Ureter (tissue), 1 donor: Measurements from ENCODE around the gene BMP5. TPM values are rescaled to one million over a fixed set of nuclear protein-coding genes. Genes with fewer than 3 reads are reported as not detected.
"Not testable (repeated sequence)": the region's sequence is repeated elsewhere in the genome, so short reads cannot be mapped to it uniquely, and the experiment has no call there.

Experiments
- DNase-seq: peaks from one replicate; pipeline ENCODE4 v3.0.0-alpha.2; 2020; ENCODE audit warnings: low spot score
- total RNA-seq: library from RNA; stranded (reverse); gene quantifications from one replicate; pipeline ENCODE4 v1.2.4, GENCODE V29; 2023
- donor health status: DM: yes; HTN: yes; CAD: no.

The BMP5 gene
- total RNA-seq = 1.7 TPM

DNA sequence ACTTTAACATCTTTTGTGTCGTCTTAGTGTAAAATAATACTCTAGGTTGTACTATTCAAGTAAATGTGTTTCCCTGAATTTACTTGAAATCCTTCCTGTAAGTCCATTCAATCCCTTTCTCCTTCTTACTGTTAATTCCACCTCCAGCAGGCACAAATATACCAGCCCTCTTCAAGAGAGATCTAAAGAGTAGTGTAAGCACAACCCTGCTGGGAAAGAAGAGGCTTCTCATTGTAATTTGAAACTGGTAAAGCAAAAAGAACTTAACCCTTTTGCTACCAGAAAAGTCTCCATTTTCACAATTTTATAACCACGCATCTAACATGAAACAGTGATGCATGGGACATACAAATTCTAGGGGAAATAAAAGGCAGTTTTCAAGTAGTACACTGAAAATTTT lies at the start of gene BMP5:
Gene BMP5 (minus strand): TSS at position 191 of the 400 bp plus-strand sequence. CDS start 725 bp downstream, outside the sequence.
- DNase-seq = no peak

DNA sequence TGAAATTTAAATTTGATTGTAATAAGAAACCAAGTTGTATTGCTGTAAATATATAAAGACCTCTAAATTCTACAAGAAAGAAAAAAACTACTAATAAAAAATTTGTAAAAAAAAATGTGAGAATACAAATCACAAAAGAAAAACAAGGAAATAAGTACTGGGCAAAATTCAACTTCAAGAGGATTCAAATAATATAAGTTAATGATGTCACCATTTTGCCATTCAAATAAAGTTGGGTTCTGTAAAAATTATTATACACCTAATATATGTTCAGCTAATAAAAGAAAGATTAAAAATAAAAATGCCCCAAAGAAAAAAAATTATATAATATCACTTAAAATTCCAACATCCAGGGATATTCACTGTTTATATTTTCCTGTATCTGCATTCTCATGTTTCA lies 47.0 kb upstream of the BMP5 start:
- no peak for DNase-seq

DNA sequence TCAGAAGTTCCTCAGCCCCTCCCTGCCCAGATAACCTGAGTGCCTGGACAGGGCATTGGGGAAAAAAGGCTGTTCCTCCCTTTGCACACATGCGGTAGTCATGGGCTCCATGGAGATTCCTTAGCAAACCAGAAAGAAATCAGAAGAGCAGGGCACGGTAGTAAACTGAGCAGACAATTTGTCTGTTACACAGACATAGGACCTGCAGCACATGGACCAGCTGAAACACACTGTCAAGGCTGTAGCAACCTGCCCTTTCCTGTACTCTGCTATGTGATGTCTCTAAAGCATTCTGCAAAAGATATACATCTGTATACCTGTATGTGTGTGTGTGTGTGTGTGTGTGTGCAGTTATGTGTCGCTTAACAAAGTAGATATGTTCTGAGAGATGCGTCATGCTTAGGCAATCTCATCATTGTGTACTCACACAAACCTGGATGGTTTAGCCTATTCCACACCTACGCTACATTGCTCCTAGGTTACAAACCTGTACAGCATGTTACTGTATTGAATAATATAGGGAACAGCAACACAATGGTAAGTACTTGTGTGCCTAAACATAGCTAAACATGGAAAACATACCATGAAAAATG lies 44.4 kb upstream of the BMP5 start:
- DNase-seq = no peak

DNA sequence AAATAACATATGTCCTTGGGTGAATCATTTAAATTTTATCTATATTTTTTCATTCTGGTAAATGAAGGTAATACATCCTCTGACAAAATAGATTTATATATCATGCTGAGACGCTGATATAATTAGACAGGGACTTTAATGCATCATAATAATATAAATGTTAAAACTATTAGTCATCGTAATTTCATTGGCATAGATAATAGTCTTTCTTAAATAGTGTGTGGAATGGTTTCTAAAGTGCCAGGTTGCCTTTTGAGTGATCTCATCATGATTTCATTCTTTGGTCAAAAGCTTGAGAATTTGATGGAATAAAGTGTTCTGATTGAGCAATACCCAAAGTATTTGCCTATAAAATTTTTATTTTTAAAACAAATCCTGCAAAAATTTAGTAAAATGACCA lies 43.2 kb upstream of the BMP5 start:
- no peak for DNase-seq

DNA sequence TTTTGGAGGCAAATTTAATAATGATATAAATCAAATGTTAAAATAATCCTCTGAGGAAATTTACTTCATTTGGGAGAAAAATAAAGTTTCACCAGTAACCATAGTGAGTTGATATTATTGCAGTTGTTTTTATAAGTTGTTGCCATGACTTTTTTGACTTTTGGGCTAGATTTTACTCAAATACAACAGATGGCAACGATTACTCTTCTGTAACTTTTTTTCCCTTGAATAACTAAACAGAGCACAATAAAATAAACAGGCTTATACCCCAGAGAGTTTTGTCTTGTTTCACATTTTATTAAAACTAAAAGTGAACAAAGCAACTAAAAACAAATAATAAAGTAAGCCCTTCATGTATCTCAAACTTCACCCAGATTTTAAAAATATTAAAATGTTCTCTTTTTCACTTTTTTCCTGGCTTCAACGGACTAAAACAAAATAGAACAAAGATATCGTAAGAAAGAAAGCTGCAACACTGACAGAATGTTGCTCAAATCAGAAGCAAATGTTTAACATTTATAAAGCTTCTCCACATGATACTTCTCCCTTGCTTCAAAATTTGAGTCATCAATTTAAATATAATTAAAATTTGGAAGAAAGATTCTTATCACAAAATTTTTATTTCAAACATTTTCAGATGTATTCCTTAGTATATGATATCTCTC lies 42.5 kb upstream of the BMP5 start:
- no peak for DNase-seq

DNA sequence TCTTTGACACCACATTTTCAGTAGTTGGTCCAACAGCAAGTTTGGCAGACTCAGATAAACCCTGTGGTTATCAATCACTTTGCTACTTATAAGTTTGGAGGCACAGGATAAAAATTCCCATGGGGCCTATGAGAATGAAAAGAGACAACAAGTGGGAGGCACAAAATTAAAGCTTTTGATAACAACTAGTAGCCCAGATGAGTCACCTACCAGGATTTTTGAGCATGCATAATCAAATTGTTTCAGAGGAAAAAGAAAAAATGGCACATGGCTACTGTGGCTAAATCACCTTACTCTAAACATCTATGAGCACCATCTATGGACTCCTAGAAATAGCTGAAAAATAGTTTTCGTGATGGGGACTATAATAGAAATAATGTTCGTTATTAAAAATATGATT lies 40.8 kb upstream of the BMP5 start:
- DNase-seq = no peak

DNA sequence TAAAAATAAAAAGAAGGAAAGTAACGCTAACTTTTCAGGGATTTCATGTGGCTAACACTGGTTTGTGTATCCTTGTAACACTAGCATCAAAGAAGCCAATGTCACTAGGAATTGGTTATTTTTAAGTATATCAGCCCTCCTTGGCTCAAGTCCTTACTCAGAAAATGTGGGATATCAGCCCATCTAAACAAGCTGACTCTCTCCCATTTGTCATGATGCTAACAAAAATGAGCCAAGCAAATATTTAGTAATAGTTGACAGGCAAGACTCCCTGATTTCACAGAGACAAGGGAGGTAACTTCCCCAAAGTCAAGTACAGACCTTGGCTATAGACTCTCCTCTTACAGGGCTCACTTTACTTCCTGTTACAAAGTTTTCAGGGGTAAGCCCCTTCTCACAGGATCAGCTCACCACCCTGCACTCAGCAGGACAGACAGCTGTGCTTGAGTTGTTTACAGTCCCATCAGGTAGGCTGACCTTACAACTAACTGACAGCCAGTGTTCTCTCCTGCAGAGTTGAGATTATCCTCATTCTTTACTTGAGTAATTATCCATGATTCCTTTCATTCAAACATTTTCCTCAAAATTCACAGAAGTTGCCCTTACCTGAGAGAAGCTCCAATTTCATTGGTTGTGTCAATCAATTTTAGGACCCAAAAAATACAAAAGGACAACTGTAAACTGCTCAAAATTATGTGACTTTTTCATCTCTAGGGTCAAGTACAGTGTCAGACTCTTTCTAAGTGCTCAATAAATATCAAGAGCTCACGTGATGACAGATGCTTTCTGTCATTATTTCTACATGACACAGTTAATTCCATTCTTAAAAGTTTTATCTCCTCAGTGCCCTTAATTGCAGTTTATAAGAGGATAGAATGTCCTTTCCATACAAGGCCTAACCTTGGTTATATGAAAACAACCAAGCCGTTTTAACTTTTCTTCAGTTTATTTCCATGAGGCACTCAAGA lies 38.1 kb upstream of the BMP5 start:
- DNase-seq = no peak

DNA sequence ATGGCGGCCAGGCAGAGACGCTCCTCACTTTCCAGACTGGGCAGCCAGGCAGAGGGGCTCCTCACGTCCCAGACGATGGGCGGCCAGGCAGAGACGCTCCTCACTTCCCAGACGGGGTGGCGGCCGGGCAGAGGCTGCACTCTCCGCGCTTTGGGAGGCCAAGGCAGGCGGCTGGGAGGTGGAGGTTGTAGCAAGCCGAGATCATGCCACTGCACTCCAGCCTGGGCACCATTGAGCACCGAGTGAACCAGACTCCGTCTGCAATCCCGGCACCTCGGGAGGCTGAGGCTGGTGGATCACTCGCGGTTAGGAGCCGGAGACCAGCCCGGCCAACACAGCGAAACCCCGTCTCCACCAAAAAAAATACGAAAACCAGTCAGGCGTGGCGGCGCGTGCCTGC lies 35.1 kb upstream of the BMP5 start:
- DNase-seq = not testable (repeated sequence)

DNA sequence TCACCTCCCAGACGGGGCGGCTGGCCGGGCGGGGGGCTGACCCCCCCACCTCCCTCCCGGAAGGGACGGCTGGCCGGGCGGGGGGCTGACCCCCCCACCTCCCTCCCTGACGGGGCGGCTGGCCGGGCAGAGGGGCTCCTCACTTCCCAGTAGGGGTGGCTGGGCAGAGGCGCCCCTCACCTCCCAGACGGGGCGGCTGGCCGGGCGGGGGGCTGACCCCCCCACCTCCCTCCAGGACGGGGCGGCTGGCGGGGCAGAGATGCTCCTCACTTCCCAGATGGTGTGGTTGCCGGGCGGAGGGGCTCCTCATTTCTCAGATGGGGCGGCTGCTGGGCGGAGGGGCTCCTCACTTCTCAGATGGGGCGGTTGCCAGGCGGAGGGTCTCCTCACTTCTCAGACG lies 34.5 kb upstream of the BMP5 start:
- not testable (repeated sequence) for DNase-seq

DNA sequence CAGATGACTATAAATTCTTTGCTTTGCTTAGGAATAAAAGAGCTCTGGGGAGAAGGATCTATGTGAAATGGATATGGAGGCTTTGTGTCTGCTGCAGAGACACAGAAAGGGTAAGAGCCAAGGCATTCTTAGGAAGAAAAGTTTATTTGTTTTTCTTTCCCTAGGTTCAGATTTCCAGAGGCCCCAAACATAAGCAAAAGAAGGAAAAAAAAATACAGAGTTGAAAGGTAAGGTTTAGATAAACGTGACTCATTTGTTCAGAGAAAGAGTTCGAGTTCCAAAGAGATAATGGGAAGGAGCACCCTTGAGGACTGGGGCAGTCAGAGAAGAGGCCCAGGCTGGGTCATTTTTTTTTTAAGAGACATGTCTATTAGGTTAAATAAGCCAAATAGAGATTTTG lies 27.4 kb upstream of the BMP5 start:
- no peak for DNase-seq

DNA sequence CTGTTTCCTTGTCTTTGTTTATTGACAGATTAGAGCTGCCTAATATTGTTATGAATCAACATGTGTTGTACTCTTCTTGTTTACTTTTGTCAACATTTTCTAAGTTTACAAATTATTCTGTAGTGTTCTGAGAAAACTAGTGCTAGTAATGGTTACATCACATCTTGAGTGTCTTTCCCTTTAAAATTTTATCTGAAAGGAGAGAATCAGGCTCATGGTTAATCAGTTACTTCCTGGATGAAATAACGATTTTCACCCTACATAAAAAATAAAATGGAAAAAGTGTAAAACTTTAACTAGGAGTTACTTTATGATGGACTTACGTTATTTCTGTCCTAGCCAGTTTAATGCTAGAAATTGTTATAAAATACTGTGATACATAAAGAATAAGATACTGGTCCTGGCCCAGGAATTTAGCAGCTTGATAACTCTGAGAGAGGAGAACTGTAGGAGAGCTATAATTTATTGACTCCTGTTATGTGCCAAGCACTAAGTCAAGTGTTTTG lies 26.4 kb upstream of the BMP5 start:
- no peak for DNase-seq

DNA sequence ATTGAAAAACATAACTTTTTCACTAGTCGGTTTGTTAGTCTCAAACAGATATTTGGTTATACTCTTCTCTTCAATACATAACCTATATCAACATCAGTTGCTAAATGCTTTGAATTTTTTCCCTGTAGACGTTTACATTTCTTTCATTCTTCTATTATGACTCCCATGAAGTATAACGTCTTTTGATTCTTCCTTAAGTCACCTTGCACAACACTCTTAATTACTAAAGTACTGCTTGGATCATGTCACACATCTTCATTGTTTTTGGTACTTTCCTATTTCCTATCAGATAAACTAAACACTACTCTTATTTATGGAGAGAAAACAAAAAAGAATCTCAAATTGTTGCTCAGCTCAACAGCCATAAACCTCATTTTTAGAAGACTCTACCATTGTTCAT lies 23.0 kb upstream of the BMP5 start:
- no peak for DNase-seq

DNA sequence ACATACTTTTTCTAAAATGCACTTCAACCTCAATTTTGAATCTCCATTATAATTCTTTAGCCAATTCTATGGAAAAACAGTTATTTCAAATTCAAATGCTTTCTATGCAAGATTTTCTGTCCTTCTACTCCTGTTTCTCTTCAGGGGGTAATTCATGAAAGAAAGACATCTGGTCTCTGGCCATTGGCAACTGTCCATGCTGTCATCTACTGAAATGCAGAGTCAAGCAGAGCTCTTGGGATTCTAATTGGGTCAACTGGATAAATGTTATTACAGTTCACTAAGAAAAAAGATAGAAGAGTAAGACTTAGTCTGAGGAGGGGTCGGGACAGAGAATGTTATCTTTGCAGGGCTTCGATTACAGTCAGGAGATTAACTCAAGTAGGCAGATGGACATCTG lies 22.0 kb upstream of the BMP5 start:
- no peak for DNase-seq

DNA sequence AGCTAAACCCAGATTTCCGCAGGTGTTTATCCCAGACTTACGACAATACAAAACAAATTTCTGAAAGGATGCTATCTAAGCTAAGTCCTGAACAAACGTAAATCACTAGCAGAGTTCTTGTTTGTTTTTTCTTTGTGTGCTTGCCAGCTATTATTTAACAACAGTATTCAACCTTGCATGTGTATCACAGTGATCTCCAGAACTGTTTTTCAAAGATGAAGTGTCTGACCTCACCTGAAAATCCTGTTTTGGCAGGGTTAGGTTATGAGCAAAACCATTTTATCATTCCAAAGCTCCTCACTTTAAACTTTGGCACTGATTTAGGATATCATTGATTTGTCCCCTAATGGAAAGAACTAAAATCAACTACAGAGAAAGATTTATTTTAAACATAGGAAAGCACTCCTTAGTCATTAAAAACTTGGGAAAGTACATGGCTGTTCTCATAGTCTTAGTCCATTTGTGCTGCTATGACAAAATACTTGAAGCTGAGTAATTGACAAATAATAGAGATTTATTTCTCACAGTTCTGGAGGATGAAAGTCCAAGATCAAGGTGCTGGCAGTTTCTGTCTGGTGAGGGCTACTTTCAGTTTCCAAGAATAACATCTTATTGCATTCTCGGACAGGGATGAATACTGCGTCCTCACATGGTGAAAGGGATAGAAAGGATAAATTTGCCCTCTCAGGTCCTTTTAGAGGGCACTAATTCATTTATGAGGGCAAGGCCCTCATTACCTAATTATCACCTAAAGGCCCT lies 20.8 kb upstream of the BMP5 start:
- DNase-seq = no peak

DNA sequence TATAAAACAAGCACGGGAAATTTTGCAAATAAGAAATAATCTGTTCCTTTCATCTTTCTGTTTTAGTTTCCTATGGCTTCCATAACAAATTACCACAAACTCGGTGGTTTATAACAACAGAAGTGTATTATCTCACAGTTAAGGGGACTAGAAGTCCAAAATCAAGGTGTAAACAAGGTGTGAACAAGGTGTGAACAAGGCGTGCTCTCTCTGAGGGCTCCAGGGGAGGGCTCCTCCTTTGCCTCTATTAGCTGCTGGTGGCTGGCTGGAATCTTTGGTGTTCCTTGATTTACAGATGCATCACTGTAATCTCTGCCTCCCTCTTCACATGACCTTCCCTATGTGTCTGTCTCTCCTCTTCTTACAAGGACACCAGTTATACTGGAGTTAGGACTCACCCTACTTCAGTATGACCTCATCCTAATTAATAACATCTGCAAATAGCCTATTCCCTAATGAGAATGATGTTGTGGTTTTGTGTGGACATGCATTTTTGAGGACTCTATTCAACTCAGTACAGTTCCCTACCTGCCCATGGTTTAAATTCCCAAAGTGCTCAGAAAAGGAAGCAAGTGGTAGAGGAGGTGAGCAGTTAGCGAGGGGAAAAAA lies 17.5 kb upstream of the BMP5 start:
- no peak for DNase-seq

DNA sequence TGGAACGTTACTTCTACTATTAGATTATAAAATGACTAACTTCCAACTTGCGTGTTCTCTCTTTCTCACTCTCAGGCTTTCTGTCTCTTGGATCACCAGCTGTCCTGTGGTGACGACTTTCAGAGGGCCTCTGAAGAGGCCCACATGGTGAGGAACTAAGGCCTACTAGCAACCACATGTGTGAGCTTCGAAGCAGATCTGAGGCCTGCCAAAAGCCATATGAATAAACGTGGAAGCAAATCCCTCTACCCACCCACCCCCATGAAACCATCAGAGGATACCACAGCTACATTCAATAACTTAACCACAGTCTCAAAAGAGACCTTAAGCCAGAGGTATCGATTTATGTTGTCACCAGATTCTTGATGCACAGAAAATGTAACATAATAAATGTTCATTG lies 13.5 kb upstream of the BMP5 start:
- no peak for DNase-seq

DNA sequence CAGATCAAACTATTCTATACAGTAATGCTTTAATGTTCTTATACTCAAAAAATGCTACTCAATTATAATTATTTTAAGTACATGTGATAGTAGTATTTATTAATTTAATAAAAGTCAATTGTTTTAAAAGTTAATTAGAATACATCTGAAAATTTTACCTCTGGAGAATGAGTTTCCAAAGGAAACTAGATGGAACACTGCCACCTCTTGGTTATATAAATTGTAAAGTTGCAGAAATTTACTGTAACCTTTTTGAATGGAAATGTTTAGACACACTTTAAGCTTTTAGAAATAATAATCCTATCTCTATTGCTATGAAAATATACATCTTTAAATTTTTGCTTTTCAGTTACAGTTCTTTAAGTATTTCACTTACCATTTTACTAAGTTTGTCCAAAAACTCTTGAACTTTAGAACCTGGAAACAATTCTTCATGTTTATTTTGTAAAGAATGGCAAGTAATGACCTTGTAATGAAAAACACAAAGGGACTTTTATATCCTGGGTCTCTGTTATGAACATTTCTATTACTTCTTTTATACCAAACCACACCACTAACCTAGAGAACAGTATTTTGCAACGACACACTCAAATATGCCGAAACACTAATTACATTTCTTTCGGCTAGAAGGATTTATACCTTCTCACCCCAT lies 10.9 kb upstream of the BMP5 start:
- DNase-seq = no peak

DNA sequence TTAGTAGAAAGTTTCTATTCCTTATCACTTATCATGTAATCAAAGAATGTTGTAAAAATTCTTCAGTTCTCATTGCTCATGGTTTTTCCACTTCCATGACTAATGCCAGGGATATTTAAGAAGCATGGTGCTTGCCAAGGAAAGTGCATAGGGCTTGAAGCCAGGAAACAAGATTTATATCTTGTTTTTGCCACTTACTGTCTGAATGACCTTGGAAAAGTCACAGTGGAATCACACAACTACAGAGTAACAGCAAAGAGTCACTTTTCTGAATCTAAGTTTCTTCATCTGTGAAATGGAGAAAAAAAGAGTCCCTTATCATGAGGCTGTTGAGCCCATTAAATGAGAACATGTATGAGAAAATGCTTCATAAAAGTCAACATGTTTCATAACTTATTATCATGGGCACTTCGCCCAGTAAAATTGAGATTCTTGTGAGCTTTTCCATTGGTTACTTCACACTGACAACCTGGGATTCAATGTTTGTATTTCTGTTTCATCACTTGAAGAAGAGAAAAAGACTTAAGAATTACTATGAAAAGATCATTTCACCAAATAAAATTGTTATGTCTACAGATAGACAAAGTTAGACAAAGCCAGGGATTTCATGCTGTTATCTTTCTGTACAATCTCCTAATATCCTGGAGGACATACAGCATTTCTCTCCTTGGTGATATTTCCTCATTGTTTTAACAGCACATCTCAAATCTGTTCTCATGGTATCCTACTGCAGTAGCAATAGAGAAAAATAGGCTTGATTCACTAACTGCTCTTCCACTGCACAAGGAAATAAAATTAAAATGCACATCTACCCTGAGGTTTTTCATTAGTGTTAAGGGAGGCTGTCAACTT lies 7.6 kb upstream of the BMP5 start:
- DNase-seq = no peak

DNA sequence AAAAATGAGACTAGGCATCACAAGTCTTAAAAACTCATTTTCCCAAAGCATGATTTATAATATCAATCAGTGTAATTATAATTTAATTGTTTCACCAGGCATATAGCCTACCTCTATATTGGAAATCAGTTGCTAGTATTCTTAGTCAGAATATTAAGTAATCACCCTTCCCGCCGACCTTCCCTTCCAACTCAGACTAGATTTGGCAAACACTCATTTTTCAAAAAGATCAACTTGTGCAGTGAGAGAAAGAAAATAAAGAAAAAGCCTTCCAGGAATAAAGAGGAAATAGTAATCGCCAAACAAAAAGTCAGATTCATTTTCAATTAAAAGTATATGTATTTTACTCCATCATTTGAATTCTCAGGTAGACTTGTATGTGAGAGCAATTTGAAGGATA lies 1.9 kb upstream of the BMP5 start:
- no peak for DNase-seq

DNA sequence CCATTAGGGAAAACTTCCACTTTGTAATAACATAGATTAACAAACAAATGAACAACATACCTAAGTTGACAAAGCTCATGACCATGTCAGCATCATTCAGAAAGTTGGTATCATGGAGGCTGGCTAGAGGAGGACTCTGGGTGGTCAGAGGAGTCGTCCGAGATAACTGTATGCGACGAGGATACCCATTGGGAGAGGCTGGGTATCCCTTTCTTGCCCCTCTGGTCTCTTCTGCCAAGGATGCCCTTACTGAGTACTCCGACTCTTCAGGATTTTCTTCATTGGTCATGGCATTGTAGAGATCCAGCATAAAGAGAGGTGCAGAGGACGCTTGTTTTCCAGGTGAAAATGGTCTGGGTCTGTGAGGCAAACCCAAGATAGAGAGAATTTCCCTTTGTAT lies 1.1 kb downstream of the BMP5 start:
- DNase-seq = no peak
